Eye (tissue), 1 donor: ENCODE measurements around the gene PRELID1.
"Not testable (repeated sequence)": the region's sequence is repeated elsewhere in the genome, so short reads cannot be mapped to it uniquely, and the experiment has no call there.

ENCODE experiments used
- DNase-seq: peaks from one replicate; pipeline ENCODE4 v3.0.0-alpha.2; 2015

Gene PRELID1, protein sequence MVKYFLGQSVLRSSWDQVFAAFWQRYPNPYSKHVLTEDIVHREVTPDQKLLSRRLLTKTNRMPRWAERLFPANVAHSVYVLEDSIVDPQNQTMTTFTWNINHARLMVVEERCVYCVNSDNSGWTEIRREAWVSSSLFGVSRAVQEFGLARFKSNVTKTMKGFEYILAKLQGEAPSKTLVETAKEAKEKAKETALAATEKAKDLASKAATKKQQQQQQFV

DNA sequence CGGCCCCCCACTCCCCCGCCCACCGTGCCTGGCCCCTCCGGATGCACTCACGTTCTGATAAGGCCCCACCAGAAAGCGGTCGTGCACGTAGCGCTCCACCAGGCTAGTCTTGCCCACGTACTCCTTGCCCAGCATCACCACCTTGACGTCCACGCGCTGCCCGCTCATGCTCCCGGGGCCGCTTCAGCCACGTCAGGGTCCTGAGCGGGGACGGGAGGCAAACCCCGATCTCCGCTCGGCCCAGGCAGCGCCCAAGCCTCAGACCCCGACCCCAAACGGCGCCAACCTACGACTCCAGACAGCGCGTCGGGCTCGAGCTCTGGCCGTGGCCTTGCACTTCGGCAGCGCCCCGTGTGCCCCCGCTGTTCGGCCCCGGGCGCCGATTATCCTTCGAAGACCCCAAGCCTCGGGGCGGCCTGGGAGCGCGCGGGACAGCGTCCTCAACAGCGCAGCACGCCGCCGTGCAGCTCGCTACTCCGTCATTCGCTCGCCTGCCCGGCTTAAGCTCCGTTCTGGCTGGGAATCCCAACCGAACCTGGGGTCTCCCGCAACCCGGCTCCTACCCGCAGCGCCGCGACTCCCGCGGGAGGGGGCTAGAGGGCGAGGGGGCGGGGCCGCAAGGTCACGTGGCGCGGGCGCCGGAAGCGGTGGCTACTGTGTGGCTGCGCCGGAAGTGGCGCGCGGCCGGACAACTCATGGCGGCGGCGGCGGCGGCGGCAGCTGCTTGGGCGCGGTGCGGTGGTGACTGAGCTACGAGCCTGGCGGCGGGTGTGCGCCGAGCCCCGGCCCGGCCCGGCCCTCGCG lies at the start of gene PRELID1, which contains the start of gene RAB24:
Gene PRELID1 (plus strand): TSS at position 679 of the 804 bp plus-strand sequence. CDS start 187 bp downstream, outside the sequence.
Gene RAB24 (minus strand): TSS at position 599 of the 804 bp plus-strand sequence. CDS start 431 bp downstream, at position 168.
- peak; percentile 95 for DNase-seq

DNA sequence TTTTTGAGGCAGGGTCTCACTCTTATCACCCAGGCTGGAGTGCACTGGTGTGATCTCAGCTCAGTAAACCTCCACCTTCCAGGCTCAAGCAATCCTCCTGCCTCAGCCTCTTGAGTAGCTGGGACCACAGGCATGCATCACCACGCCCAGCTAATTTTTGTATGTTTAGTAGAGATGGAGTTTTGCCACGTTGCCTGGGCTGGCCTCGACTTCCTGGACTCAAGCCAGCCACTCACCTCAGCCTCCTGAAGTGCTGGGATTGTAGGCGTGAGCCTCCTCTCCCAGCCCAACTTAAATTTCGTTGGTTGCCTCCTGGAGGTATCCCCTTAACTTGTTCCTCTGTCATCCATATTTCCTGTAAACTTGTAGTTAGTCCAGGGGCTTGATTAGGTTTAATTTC lies 47.3 kb upstream of the PRELID1 start:
- no peak for DNase-seq

DNA sequence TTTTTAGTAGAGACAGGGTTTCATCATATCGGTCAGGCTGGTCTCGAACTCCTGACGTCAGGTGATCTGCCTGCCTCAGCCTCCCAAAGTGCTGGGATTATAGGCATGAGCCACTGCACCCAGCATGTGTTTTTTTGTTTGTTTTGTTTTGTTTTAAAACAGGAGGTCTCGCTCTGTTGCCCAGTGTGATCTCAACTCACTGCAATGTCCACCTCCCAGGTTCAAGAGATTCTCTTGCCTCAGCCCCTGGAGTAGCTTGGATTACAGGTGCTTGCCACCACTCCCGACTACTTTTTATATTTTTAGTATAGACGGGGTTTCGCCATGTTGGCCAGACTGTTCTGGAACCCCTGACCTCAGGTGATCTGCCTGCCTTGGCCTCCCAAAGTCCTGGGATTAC lies 44.9 kb upstream of the PRELID1 start:
- not testable (repeated sequence) for DNase-seq

DNA sequence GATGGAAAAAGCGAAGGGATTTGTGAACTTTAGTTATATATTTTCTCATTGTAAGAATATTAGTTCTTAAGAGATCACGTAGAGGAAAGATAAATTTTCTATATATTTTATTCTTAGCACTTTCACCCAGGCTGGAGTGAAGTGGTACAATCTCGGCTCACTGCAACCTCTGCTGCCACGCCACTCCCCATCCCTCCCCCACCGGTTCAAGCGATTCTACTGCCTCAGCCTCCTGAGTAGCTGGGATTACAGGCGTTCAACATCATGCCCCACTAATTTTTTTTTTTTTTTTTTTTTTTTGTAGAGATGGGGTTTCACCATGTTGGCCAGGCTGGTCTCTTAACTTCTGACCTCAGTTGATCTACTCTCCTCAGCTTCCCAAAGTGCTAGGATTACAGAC lies 42.6 kb upstream of the PRELID1 start:
- no peak for DNase-seq

DNA sequence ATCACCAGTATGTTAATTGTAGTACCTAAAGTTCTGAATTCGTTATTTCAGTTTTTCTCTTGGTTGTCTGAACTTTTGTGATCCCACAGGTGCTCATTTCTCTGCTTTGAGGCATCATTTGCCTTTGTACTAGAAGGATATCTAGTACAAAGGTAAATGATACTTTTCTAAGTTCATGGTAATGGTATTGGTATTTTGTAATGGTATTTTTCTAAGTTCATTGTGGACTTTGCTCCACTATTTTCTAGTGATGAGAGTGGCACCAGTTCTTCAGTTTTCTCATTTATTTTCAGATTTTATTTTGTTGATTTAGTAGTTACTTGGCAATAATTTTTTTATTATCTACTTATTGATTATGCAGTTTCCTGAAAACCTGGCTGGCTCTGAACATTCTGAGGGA lies 42.1 kb upstream of the PRELID1 start:
- no peak for DNase-seq

DNA sequence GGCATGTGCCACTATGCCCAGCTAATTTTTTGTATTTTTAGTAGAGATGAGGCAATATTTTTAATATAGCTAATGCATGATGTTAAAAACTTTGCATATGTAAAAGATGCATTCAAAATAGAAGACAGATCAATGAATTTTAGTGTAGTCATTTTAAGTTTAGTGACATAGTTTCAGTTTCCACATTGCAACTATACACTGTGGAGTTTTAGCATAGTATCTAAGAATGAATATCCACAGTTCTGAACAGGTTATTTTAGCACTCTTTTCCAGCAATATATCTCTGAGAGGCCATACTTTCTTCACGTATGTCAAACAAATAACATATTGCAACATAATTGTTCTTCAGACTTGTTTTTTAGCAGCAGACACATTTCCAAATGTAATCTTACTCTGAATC lies 39.4 kb upstream of the PRELID1 start:
- no peak for DNase-seq

DNA sequence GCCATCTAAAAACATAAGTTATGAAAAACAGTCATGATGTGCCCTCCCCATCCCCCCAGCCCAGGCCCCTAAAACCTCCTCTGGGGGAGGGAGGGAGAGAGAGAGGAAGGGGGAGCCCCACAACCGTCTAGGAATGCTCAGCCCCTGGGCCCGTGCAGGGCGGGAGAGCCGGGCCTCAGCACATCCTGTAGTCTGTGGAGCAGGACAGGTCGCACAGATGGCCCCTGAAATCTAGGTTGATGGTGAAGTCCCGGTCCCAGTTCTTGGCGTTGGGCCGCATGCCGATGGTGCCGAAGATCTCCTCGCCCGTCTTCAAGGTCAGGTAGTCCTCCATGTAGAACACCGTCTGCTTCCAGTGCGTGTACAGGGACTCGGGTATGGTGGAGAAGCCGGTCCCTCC lies 38.2 kb upstream of the PRELID1 start:
- no peak for DNase-seq

DNA sequence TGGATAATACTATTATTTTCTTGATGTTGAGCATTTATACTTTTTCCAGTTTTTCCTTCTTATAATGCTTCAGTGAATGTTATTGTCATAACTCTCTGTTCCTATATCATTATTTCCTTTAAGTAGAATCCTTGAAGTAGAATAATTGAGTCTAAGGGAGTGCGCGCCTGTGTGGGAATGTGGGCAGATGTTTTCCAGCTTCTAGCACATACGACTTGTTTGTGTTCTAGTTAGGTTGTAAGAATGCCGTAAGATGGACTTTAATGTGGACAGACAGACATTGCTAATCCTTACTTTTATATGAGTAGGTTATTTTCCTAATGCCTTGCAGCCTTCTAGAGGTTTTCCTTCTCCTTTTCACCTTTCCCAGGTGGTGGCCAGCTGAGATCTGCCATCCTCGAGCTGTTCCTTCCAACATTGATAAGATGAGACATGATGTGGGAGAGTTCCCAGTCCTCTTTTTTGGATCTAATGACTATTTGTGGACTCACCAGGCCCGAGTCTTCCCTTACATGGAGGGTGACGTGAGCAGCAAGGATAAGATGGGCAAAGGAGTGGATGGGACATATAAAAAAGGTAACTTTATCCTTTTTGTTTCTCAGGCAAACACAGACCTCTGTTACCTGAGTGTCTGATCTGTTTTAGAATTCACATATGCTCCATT lies 34.2 kb upstream of the PRELID1 start:
- DNase-seq: no peak

DNA sequence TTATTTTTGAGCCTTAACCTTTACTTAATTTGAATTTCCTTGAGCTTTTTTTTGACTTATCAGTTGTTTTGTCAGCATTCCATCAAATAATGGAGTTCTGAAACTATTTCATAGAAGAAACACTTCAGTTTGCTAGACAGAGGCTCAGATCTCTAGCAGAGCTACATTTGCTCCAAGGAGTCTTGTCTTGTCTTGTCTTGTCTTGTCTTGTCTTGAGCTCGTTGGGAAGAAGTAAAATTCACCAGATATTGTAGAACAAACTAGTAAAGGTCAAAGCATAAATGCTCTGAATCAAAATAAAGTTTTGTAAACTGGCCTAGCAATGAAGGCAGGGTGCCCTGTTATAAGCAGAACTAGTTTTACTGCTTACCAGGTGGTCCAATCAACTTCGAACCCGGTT lies 33.6 kb upstream of the PRELID1 start:
- no peak for DNase-seq

DNA sequence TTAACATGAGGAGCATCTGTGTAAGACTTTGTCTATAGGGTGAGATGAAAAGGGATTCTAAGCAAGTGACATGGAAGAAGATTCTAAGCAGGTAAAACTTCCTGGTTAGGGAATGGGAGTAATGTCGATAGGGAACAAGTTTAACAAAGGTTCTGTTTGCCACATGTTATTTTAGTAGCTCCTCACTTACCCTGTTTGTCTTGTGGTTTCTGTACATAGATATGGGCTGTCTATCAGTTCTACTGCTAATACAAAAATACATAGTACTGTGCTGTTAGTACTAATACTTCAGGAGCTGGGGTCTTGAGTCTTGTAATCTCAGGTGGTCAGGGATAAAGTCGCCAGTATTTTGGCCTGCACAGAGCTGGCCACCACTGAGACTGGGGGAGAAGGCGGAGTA lies 32.9 kb upstream of the PRELID1 start:
- no peak for DNase-seq

DNA sequence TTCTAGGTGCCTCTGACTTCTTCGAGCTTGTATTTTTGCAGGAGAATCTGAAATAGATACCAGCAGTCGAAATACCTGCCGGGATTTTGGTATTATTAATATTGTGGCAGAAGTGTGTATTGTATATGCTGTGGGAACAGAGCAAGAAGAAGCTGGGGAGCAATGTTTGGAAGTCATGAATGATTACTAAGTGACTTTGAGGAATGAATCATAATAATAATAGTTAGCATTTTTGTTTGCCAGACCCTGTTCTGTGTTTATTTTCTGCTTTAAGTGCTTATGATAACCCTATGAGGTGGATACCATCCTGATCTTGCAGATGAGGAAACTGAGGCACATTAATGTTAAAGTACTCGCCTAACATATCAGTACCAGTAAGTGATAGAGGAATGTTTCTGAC lies 32.5 kb upstream of the PRELID1 start:
- DNase-seq: no peak

DNA sequence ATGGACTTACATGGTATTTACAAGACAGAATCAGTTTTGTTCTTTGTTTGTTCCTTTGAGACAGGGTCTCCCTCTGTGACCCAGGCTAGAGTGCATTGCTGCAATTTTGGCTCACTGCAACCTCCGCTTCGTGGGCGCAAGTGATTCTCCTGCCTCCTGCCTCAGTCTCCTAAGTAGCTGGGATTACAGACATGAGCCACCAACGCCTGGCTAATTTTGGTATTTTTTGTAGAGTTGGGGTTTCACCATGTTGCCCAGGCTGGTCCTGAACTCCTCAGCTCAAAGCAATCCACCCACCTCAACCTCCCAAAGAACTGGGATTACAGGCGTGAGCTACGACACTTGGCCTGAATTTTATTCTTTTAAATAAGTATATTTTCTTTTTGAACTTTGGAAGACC lies 27.7 kb upstream of the PRELID1 start:
- DNase-seq: no peak

DNA sequence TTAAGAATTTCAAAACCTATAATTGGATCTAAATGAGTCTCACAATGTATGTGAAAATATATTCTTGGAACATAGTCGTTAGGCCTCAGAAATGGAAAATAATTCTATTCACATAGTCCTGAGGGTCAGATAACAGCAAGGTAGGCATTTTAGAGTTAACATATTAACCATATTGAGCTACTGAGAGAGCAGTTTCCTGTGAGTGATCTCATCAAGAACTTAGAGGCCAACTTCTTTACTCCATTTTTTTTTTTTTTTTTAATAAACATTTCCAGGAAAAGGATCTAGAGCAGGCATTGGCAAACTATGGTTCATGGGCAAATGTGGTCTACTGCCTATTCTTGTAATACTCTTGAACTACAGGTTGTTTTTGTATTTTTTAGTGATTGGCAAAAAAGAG lies 26.7 kb upstream of the PRELID1 start:
- DNase-seq: no peak

DNA sequence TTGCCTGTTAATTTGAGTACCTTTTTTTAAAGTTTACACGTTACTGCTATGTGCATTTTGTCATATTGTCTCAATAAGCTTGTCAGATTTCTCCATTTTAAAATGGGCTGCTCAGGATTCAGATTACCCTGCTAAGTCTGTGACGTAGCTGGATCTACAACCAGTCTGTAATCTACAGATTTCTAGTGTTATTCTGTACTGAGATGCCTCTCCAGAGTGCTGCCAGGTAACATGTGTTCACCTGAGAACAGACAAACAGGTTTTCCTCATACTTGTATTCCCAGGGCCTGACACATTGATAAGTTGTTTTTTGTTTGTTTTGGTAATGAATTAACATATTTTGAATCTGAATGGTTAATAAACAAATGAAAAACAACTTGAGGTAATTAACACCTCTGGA lies 15.4 kb upstream of the PRELID1 start:
- DNase-seq: no peak

DNA sequence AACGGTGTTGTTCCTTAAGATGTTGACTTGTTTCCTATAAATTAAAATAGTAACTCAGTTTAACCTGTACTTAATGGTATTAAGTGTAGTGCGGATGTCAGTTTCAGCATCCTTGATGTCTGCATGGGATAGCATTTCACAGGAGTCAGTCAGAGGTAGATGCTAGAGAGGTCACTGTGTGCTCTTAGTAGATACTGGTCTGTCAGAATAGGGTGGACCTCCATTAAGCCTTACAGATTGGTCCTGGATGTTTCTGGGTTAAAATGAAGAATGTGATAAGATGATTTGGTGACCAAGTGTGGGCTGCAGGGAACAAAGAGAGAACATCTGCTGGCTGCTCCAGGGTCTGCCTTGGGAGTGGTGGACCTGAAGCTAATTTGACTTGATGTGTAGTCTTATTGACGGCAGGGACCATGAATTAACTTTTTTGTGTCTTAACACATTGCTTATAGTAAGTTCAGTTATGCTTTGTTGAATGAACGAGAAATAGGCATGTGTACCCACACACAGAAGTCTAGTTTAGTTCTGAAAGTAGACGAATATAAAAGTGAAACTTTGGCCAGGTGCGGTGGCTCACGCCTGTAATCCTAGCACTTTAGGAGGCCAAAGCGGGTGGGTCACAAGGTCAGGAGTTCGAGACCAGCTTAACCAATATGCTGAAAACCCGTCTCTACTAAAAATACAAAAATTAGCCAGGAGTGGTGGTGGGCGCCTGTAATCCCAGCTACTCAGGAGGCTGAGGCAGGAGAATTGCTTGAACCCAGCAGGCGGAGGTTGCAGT lies 12.6 kb upstream of the PRELID1 start:
- no peak for DNase-seq

DNA sequence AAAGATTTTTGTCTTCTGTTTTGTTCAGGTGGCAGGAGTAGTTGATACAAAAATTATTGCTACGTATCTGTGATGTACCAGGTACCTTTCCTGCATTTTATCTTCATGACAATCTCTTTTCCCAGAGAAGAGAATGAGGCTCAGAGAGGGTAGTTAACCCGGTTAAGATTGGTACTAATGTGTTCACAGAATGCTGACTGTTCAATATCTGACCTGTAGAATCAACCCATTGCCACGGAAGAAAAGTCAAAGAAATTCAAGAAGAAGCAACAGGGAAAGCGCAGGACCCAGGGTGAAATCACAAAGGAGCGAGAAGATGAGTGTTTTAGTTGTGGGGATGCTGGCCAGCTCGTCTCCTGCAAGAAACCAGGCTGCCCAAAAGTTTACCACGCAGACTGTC lies 11.9 kb upstream of the PRELID1 start:
- DNase-seq: no peak

DNA sequence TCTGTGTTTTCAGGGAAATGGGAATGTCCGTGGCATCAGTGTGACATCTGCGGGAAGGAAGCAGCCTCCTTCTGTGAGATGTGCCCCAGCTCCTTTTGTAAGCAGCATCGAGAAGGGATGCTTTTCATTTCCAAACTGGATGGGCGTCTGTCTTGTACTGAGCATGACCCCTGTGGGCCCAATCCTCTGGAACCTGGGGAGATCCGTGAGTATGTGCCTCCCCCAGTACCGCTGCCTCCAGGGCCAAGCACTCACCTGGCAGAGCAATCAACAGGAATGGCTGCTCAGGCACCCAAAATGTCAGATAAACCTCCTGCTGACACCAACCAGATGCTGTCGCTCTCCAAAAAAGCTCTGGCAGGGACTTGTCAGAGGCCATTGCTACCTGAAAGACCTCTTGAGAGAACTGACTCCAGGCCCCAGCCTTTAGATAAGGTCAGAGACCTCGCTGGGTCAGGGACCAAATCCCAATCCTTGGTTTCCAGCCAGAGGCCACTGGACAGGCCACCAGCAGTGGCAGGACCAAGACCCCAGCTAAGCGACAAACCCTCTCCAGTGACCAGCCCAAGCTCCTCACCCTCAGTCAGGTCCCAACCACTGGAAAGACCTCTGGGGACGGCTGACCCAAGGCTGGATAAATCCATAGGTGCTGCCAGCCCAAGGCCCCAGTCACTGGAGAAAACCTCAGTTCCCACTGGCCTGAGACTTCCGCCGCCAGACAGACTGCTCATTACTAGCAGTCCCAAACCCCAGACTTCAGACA lies 9.6 kb upstream of the PRELID1 start:
- no peak for DNase-seq

DNA sequence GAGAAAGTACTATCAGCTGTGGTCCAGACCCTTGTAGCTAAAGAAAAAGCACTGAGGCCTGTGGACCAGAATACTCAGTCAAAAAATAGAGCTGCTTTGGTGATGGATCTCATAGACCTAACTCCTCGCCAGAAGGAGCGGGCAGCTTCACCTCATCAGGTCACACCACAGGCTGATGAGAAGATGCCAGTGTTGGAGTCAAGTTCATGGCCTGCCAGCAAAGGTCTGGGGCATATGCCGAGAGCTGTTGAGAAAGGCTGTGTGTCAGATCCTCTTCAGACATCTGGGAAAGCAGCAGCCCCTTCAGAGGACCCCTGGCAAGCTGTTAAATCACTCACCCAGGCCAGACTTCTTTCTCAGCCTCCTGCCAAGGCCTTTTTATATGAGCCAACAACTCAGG lies 9.0 kb upstream of the PRELID1 start:
- no peak for DNase-seq

DNA sequence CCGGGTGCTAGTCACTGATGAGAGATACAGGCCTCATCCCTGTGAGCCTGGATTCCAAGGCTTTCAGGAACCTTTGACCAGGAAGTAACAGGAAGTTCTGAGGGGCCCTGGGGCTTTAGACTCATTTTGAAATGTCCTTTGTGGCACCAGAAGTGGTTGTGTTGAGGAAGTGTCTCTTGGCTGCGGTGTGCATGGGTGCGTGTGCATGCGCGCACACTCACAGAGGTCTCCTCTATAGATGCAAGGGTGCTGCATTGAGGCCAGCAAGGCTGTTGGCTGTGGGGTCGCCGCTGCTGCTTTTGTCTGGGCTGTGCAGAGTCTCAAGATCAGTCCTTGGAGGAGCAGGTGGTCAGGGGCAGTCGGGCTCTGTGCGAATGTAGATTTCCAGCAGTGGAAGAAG lies 7.7 kb upstream of the PRELID1 start:
- no peak for DNase-seq

DNA sequence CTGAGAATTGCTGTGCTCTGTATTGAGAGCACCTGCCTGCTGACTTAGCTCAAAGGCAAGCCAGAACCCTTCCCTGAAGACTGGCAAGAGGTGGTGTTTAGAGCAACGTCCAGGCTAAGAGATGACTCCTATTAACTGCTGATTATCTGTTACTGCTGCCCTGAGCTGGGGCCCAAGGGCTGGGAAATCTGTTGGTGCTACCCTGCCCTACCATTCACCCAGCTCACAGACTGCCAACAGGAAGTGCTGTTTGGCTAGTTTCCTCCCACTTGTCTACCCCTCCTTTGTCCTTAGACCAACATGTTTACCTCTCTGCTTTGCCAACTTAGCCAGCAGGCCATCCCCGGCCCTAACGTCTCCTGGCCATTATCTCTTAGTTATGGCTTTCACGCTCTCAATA lies 7.0 kb upstream of the PRELID1 start:
- DNase-seq: no peak

DNA sequence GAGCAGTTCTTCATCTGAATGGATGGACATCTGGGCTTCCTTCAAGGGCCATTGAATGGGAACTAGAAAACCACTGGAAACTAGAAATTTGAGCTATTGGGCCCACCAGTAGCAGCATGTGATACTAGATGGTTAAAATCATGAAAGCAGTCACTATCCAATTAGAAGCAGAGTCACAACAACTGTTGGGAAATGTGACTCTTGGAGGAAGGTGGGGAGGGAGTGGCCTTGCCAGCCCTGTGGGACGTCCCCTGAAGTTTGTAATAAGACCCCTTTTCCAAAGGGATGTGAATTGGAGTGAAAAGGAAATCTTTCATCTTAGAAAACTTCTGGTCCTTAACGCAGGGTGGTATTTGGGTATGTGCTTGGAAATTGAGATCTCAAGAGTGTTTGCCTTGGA lies 5.7 kb upstream of the PRELID1 start:
- no peak for DNase-seq

DNA sequence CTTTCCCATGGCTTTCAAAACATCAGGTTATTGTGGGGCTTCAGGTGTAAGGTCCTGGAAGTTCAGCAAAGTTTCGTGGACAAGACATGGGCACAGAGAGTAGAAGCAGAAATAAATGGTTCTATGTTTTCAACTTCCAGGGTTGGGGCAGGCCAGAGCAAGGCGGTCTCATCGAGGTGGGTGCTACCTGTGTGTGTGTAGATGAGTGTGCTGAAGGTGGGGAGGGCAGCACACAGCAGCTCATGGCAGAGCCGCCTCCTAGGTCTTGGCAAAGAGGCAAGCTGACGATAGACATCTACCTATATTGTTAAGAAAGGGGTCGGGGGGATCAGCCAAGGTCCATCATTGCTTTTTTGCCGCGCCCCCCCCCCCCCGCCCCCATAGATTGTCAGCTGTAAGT lies 3.9 kb upstream of the PRELID1 start:
- no peak for DNase-seq
